HG02623 (cell line): ENCODE measurements around the gene PHC1.
A peak's percentile ranks its signal among the peaks of the same experiment; 100 is the strongest.
"Not testable (repeated sequence)": the region's sequence is repeated elsewhere in the genome, so short reads cannot be mapped to it uniquely, and the experiment has no call there.

ENCODE experiments used
- ATAC-seq: cut with Tn5 transposase; IDR thresholded peaks from one replicate; pipeline ENCODE4 v1.9.1; 2021; ENCODE audit warnings: moderate library complexity; ENCODE audit not compliant: unreplicated experiment

Gene PHC1

DNA sequence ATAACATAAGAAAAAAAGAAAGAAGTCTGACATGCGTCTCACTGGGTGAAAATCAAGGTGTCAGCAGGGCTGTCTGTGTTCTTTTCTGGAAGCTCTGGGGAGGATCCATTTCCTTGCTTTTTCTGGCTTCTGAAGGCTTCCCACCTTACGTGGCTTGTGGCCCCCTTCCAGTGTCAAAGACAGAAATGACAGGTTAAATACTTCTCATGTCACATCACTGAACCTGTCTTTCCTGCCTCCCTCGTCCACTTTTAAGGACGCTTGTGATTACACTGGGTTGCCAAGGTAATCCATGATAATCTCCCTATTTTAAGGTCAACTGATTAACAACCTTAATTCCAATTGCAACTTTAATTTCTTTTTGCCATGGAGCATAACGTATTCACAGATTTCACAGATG is 4.6 kb upstream of the PHC1 start:
- no peak for ATAC-seq

DNA sequence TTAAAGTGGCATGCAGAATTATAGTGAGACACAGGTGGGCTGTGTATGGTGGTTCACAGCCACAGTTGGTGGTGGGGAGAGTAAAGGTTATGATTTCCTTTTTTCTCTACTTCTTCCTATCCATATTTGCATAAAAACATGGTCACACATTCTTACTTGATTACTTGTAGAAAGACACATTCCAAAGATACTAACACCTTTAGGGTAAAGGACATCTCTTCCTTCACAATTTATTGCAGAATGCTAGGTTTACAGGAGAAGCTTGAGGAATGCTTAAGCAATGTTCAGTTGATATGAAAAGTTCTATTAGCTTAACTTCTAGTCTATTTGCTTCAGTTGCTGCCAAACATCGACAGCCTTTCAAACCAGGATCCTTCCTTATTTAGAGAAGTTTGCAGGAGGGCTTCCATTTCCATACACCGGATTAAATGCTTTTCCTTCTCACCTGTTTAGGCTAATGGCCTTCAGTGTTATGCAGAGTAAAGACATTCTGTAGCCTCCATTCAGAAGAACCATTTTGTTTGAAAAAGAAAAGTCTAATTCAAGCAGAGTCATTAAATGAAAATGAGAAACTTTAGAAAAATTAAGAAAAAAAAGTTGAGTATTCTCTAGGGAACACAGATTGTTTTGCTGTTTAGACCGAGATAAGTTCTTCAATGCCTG is 2.6 kb upstream of the PHC1 start:
- no peak for ATAC-seq

DNA sequence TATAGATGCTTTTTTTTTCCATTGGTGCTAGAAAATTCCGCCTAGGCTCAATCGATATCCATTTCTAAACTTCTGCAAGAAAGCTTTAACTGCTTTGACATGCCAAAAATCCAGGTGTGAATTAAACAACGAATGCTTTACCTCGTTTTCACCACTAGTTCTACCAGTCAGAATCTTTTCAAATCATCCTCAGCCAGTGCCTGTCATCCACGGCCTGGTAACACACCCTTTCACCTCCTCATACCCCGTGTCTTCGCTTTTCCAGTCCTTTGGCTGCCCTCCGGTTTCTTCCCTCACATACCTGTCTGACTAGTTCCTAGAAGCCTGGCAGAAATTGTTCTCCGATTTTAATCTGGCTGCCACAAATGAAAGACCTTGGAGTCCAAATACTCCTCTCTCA is 1.4 kb upstream of the PHC1 start:
- ATAC-seq: no peak

DNA sequence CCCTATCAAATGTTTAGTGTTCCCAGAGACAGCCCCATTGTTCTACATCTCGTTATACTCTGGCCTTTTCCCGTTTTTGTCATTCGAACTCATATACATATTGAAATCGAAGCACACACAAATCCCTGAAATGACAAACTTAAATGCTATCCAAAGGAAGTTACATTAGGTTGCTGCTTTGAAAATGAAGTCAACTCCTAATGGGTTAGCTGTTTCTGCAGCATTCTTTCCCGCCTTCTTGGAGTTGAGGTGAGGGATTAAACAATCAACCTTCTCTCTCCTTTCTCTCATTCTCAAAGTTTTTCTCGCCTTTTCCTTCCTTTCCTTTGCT is 642 bp upstream of the PHC1 start:
- no peak for ATAC-seq

DNA sequence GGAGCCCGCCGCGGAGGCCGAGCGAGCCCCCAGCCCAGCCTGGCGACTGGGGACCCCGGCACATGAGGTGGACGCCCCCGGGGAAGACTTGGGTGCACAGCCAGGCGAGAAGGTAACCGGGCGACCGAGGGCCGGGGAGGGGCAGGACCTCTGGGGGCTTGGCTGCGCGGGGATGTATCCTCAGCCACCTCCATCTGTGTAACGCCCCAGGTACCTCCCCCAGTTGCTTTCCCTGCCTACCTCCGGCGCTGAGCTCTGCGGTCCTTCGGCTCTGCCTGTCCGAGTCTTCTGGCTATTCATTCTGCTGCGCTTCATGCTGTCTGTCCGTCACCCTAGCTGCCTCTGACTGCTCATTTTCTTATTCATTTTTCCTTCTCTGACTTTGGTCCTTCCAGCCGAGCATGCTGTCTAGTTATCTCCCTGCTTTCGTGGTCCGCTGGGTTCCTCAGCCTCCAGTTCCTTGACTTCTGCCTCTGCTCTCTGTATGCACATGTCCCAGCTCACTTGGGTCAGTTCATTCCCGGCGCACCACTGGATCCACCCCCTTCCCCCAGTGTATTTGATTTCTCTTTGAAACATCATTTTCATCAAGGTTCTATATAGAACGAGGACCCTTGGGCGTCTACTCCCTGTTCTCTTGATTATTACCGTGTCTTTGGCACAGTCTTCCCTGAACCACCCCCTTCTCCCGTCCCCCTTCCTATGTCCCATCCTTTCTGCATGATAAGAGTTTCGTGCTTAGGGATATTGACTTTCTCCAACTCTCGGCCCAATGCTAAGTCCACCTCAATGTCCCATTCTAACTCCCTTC is 612 bp downstream of the PHC1 start:
- peak; percentile 62 for ATAC-seq

DNA sequence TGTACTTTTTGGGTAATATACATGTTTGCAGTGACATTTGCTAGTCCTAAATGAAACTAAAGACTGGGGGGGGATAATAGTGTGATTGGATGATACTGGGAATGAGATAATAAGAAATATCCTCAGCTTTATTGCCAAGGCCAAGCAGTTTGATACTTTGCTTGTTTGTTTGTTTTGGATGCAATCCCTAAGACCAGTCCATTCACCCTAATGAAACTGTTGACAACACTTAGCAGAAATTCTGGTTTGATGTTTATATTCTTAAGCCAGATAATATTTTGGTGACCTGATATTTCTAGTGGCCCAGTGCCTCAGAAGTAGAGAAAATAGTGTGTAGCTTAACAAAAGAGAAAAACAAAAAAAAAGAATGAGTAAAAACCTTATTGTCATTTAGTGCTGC is 1.8 kb downstream of the PHC1 start:
- ATAC-seq: no peak

DNA sequence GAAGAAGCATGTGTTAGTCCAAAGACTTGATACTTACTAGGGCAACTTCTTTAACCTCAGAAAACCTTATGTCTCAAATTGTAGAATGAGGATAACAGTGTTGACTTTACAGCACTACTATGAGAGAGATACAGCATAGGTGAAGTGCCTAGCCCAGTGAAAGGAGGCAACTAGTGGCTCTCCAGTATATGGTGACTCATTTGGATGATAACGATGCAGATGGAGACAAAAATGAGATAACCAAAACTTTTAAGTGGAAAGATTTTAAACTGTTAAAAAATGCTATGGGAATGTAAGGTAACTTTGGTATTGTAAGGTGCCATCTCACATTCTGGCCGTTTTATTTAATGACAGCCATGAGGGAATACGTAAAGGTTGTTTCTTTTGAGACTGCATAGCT is 2.7 kb downstream of the PHC1 start:
- no peak for ATAC-seq

DNA sequence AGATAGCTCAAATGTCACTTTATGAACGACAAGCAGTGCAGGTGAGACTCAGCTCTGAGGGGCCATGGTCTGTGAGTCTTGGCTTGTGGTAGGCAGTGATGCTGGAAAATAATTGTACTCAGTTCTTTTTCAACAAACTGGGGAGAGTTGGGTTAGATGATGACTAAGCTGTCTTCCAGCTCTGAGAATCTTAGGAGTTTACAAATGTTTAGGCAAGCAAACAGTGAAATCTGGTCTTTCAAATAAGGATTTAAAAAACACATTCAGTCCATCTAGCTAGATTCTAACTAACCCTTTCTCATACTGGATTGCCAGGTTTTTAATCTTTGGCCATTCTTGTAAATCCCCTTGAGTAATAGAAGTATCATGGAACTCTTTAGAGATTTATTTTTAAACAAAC is 3.4 kb downstream of the PHC1 start:
- ATAC-seq: no peak

DNA sequence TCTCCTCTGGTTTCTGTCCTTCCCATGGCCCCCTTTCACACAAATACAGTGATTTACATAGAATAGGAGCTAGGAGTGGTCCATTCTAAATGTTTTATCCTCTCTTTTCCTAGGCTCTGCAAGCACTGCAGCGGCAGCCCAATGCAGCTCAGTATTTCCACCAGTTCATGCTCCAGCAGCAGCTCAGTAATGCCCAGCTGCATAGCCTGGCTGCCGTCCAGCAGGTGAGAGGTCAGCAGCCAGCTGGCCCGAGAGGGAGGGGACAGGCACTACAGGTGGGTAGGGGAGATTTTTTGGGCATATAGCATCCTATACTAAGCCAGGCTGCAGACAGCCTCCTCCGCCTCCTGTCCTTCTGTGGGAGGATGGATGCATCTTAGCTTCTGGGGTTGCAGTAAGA is 5.3 kb downstream of the PHC1 start:
- ATAC-seq: not testable (repeated sequence)

DNA sequence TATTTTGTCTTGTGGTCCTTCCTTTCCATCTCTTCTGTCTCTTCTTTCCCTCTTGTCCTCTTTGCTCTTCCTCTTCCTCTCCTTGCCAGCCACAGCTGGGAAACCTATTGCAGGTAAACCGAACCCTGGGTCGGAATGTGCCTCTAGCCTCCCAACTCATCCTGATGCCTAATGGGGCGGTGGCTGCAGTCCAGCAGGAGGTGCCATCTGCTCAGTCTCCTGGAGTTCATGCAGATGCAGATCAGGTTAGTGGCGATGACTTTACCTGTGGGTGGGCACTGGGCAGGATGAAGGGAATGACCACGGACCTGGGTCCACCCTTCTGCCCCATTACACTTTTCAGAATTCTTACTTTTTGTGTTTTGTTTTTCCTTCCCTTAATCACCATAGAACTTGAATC is 8.2 kb downstream of the PHC1 start:
- no peak for ATAC-seq

DNA sequence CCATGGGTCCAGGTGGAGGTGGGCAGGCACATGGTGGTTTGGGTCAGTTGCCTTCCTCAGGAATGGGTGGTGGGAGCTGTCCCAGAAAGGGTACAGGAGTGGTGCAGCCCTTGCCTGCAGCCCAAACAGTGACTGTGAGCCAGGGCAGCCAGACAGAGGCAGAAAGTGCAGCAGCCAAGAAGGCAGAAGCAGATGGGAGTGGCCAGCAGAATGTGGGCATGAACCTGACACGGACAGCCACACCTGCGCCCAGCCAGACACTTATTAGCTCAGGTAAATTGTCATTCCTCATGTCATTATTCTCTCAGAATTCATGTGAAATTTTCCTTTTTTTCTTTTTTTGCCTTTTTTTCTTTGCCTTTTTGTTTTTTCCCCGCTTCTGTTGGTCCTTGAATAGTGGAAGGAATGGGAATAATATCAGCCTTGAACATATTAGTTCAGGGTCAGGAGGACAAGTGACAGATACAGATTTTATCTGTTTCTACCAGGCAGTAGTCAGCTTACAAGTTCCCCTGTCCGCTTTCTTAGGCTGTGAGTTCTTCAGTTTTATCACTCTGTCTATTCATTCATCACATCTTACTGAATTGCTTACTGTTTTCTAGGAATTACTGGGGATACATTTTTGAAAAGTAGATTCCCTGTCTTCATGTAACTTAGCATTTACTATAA is 16.5 kb downstream of the PHC1 start:
- not testable (repeated sequence) for ATAC-seq

DNA sequence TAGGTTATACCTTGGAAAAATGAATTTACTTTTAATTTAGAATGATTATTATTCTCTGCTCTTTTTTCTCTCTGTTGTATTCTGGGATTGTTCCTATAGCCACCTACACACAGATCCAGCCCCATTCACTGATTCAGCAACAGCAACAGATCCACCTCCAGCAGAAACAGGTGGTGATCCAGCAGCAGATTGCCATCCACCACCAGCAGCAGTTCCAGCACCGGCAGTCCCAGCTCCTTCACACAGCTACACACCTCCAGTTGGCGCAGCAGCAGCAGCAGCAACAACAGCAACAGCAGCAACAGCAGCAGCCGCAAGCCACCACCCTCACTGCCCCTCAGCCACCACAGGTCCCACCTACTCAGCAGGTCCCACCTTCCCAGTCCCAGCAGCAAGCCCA is 18.2 kb downstream of the PHC1 start:
- not testable (repeated sequence) for ATAC-seq

DNA sequence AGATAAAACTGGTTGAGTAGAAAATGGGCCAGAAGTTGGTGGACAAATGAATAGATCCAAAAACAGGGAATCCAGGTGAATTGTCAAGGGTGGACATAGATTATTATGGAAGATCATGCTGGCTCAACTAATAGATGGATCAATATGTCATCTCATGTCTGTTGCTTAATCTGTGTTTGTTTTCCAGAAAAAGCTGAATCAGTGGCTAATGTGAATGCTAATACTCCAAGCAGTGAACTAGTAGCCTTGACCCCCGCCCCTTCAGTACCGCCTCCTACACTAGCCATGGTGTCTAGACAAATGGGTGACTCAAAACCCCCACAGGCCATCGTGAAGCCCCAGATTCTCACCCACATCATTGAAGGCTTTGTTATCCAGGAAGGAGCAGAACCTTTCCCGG is 19.8 kb downstream of the PHC1 start:
- not testable (repeated sequence) for ATAC-seq

DNA sequence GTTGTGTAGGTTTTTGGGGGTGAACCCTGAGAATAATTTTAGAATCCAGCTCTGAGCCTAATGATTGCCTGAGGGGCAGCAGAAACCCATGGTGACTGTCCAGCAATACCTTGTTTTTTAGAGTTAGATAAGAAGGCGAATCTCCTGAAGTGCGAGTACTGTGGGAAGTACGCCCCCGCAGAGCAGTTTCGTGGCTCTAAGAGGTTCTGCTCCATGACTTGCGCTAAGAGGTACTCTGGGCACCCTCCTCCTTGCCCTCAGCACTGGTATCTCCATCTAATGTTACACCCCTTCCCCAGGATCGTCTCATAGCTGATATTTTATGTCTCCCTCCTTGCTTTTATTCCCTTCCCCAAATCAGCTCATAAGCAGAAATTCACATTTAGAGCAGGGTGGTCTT is 22.4 kb downstream of the PHC1 start:
- ATAC-seq: no peak

DNA sequence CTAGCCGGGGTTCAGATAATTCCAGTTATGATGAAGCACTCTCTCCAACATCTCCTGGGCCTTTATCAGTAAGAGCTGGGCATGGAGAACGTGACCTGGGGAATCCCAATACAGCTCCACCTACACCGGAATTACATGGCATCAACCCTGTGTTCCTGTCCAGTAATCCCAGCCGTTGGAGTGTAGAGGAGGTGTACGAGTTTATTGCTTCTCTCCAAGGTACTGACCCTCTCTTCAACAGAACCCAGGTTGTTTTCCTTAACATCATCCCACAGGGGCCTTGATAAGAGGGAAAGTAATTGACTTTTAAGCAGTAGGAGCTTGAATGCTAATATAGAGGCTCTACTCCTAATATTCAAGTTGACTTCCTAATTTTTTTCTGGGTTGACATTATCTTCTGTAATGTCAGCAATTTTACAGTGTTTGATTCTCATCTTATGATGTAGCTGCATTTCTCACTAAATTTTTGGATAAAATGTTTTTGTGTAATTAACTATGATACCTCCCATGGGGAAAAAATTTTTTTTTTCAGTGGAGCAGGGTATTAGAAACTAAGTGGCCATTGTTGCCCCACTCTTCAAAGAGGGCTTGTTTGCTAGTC is 23.6 kb downstream of the PHC1 start:
- not testable (repeated sequence) for ATAC-seq

DNA sequence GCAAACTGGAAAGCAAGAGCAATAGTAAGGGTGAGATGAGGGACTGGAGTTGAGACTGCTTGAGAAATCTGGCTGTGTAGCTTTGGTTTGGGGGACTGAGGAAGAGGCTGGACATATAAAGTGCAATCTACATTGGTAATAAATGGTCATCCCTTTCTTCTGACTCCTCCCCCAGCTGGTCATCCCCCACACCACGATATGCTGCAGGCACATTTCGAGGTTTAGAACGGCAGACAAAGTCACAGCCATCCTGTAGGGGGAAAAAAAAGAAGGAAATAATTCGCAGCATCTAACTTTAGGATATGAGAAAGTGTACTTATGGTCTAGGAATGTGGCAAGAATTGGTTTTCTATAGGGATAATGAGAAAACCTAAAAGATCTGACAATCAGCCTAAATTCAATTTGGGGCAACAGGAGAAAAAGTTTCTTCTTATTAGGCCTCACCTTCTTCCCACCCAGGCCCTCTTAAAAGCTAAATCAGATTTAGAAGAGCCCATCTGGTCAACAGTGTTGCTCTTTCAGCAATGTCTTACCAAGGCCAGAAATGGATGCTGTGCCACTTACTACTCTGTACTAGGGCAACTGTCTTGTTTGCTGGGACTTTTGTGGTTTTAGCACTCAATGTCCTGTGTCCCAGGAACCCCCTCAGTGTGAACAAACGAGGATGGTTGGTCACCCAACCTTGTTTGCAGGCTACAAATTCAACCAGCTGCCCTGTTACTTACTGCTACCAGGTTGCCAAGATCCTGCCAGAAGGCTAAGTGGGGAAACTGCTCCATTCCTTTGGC is 27.6 kb downstream of the PHC1 start:
- no peak for ATAC-seq

DNA sequence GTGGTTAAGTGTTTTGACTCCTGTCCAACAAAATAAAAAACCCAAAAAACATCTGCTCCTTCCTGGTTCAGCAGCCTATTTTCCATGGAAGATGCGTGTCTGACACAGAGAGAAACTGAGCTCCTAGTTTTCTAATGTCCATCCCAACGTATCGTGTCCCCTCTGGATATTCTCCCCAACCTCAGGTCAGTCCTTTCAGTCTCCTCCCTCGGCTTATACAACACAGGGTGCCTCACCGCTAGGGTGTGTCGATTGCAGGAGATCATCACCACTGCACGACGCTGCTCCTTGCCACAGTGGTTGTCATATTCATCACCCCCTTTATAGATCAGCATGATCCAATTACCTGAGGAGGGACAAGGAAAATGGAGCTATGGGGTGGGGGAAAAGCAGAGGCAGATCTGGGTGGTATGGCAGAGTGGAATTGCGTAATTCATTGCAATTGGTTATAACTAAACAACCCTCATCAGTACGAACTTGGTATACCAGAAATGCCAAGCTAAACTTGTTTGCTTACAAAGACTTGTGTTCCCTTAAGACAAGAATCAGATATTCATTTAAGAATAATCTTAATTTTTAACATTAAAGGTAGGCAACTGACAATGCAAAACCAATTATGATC is 29.4 kb downstream of the PHC1 start:
- no peak for ATAC-seq

DNA sequence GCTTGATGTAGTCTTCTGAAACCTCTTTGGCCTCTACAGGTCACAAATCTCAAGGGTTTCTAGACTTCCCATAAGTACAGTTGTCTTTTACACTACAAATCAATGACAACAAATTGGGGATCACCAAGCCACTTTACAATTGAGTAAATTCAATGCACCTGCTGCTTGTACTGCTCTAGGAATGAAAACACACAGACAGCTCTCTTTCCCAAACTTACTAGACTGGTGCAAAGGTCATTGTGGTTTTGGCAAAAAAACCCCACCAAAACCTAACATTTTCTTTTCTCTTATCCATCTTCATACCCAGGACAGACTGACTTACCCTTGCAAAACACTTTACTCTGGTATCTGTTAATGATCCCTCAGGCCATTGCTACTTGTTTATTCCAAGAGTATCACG is 32.4 kb downstream of the PHC1 start:
- ATAC-seq: no peak

DNA sequence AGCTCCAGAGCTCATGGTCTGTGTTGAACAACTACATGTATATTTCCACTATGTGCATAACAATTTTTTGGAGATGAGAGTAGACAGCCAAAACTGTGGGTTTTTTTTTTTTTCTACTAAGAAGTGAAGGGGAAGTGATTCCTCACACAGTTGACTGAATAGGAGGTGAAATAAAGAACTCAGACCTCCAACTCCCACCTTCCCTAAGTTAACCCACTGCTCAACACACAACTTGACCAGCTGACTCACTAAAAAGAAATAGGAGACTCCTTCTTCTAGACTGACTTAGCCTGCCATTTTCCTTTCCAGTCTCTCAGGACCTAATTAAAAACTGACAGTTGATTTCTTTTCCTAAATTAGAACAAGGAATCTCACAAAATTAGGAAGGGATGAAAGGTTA is 33.4 kb downstream of the PHC1 start:
- ATAC-seq: no peak

DNA sequence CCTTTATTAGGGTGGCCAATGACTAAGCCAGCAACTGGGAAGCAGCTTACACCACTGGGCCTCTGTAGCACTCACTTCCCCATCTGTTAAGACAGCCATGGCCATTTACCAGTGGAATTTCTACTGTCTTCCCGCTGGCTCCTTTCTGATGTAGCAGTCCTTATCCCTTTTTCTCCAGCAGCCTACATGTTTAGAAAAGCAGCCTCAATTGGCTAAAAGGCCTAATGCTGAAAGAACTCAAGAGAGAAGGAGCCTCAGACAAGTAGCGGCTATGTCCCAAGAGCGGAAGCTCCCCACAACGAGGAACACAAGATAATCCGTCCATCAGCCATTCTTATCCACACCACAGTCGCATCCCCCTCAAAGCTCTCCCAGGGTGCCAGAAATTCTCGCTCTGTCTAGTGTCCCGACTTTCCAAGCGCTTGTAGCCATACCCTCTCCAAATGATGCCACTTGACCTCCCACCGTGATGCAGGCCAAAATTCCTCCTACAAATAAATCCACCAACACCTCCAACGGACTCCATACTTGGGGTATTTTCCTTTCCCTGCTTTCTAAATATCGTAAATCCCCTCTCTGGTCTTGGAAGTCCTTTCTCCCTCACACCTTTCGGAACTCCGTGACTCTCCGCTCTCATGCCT is 34.5 kb downstream of the PHC1 start:
- ATAC-seq: no peak
